Upper lobe of left lung (tissue), 6 donors: ENCODE data around the gene TPGS1. TPM values are rescaled to one million over a fixed set of nuclear protein-coding genes. Genes with fewer than 3 reads are reported as not detected.

ENCODE experiments used
- ATAC-seq, 2 donors: fragments of 200-7000 bp; cut with Tn5 transposase; one replicate each; pipeline ENCODE4 v1.9.1; 2022; ENCODE audit warnings: mild to moderate bottlenecking in 2 of 2, moderate library complexity in 2 of 2; ENCODE audit not compliant: low FRiP score in 2 of 2
- DNase-seq, 2 donors: peaks; one replicate each; pipeline ENCODE4 v3.0.0-alpha.2; 2019 to 2020
- H3K27ac ChIP-seq, 4 donors: fragments of 200-600 bp; sonication (generic); one replicate each; pipeline ENCODE4 v1.5.1; 2016 to 2019
- H3K27me3 ChIP-seq, 4 donors: fragments of 200-600 bp; sonication (generic); one replicate each; pipeline ENCODE4 v1.5.1; 2017 to 2019
- H3K36me3 ChIP-seq, 4 donors: fragments of 200-600 bp; sonication (generic); one replicate each; pipeline ENCODE4 v1.5.1; 2016 to 2019
- H3K4me1 ChIP-seq, 4 donors: fragments of 200-600 bp; sonication (generic); one replicate each; pipeline ENCODE4 v1.5.1; 2018 to 2019
- H3K4me3 ChIP-seq, 4 donors: fragments of 200-600 bp; sonication (generic); one replicate each; pipeline ENCODE4 v1.5.1; 2017 to 2019; ENCODE audit warnings: mild to moderate bottlenecking in 2 of 4, moderate library complexity in 1 of 4
- H3K9me3 ChIP-seq, 4 donors: fragments of 200-600 bp; sonication (generic); one replicate each; pipeline ENCODE4 v1.5.1; 2018 to 2019
- EP300 ChIP-seq, 4 donors: sonication (generic); formaldehyde crosslinking; IDR thresholded peaks; one replicate each; pipeline ENCODE4 v1.5.1; 2017; ENCODE audit warnings: antibody characterized with exemption in 4 of 4, control low read depth in 2 of 4
- POLR2A ChIP-seq, 4 donors: fragments of 450-650 bp; IDR thresholded peaks; one replicate each; pipeline ENCODE4 v1.5.1; 2016 to 2017; ENCODE audit warnings: antibody characterized with exemption in 4 of 4, mild to moderate bottlenecking in 2 of 4
- POLR2AphosphoS5 ChIP-seq, 2 donors: sonication (generic); formaldehyde crosslinking; IDR thresholded peaks; one replicate each; pipeline ENCODE4 v1.5.1; 2017; ENCODE audit warnings: antibody characterized with exemption in 2 of 2
- WGBS, 2 donors: methylation state at CpG; one replicate each; pipeline ENCODE4 v1.1.5; 2017 to 2018; 5-methylcytosine and 5-hydroxymethylcytosine counted together
- total RNA-seq, 6 donors: library from RNA; depleted of rRNA in 4 of 6; stranded (reverse); fragments of >200 nt in 4 of 6; gene quantifications; one replicate each; pipeline versions ENCODE4 v1.1.0 to v1.2.1, GENCODE V29; 2016 to 2021
- TF ChIP-seq, protein P1 (sequence below), 6 experiments: fragments of 450-650 bp in 4 of 6; fragments of 200-600 bp in 2 of 6; sonication (generic) in 2 of 6; IDR thresholded peaks; one replicate each; pipeline ENCODE4 v1.5.1; 2016 to 2019; ENCODE audit warnings: antibody characterized with exemption in 6 of 6
- donor health status: DM: no; HTN: no; CAD: no; lungs with moderate emphysema.
- donor health status: DM: no; HTN: yes; CAD: no; lungs with severe emphysema.

TPGS1 gene
- total RNA-seq, 6 donors from 2014 or later, result 30.9 to 67.1 (median 40.1) TPM

DNA sequence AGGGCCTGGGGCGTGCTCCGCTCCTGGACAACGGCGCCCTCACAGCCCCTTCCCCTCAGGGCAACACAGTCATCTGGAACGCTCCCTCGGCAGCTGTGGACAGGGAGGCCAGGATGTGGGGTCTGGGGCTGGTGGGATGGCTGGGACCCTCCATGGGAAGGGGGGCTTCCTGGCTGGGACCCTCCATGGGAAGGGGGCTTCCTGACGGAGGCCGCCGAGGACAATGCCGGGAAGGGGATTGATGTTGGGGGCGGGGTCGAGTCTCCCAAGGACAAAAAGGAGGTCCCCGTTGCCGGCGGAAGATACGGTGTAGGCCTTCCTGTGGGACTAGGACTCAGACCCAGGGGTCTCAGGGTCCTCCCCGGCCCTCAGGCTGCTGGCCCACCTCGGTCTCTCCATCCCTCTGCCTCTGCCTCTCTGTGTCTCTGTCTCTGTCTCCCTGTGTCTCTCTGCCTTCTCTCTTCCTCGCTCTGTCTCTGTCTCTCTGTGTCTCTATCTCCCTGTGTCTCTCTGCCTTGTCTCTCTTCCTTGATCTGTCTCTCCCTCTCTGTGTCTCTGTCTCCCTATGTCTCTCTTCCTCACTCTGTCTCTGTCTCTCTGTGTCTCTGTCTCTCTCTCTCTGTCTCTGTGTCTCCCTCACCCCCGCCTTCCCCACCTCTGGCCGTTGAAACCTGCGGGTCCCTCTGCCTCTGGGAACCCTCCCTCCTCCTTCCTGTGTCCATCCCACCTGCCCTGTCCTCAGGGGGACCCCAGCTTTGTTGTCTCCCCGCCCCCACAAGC, 13.7 kb upstream of the TPGS1 start:
- Histone ChIP-seq H3K27me3 (peaks cover 5 to 25% (median 16%) of the 10 kb centered on the region in 4 donors), H3K4me1 (peaks cover 15 to 27% (median 22%) of the 10 kb centered on the region in 4 donors), H3K27ac (no peak overlapping the region), H3K4me3 (no peak overlapping the region), H3K9me3 (no peaks in the 10 kb centered on the region), H3K36me3 (no peaks in the 10 kb centered on the region)
- ATAC-seq (no peak), DNase-seq (peak in 1 of 2 donors; percentile 39)
- TF ChIP-seq POLR2A (IDR thresholded peaks at IDR 0.05), result no peak
- TF ChIP-seq EP300 (IDR thresholded peaks at IDR 0.05), result no peak
- no peak for TF ChIP-seq POLR2AphosphoS5 (IDR thresholded peaks at IDR 0.05)
- TF ChIP-seq, protein P1, sequence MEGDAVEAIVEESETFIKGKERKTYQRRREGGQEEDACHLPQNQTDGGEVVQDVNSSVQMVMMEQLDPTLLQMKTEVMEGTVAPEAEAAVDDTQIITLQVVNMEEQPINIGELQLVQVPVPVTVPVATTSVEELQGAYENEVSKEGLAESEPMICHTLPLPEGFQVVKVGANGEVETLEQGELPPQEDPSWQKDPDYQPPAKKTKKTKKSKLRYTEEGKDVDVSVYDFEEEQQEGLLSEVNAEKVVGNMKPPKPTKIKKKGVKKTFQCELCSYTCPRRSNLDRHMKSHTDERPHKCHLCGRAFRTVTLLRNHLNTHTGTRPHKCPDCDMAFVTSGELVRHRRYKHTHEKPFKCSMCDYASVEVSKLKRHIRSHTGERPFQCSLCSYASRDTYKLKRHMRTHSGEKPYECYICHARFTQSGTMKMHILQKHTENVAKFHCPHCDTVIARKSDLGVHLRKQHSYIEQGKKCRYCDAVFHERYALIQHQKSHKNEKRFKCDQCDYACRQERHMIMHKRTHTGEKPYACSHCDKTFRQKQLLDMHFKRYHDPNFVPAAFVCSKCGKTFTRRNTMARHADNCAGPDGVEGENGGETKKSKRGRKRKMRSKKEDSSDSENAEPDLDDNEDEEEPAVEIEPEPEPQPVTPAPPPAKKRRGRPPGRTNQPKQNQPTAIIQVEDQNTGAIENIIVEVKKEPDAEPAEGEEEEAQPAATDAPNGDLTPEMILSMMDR (IDR thresholded peaks at IDR 0.05), result no peak
- WGBS, 2 donors, result 67 to 70% methylated on average over 19 to 23 of the region's 23 CpGs

DNA sequence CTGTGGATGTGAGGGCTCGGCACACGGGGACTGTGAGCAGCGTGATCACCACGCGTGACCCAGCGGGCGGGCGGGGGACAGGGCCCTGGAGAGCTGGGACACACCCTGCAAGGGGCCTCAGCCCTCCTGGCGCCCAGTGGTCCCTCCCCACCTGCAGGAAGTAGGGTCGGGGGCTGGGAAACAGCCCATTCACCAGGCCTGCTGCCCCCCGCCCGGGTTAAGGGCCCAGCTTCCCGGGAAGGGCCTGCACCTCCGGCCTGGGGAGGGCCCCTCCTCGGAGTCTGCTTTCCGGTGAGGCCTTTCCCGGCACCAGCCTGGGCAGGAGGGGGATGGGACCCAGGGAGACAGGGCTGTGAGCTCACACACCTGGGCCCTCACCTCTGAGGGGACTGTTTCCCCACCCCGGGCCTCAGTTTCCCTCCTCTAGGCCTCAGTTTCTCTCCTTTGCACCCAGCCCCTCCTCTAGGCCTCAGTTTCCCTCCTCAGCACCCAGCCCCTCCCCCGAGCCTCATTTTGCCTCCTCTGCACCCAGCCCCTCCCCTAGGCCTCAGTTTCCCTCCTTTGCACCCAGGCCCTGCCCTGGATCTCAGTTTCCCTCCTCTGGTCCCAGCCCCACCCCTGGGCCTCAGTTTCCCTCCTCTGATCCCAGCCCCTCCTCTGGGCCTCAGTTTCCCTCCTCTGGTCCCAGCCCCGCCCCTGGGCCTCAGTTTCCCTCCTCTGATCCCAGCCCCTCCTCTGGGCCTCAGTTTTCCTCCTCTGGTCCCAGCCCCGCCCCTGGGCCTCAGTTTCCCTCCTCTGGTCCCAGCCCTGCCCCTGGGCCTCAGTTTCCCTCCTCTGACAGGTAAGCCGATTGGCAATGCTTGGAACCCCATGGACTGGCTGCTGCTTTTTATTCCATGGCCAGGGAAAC, 12.9 kb upstream of the TPGS1 start:
- TF ChIP-seq, protein P1 (IDR thresholded peaks at IDR 0.05), result no peak
- TF ChIP-seq POLR2AphosphoS5 (IDR thresholded peaks at IDR 0.05) (no peak), POLR2A (IDR thresholded peaks at IDR 0.05) (no peak), EP300 (IDR thresholded peaks at IDR 0.05) (no peak)
- no peaks in the 10 kb centered on the region for H3K9me3 ChIP-seq
- H3K27me3 ChIP-seq, result peaks cover 5 to 30% (median 19%) of the 10 kb centered on the region in 4 donors
- ATAC-seq (no peak), DNase-seq (peak in 1 of 2 donors; percentile 84)
- no peaks in the 10 kb centered on the region for H3K36me3 ChIP-seq
- H3K4me3 ChIP-seq, result no peak overlapping the region
- H3K27ac ChIP-seq, result no peak overlapping the region
- peaks cover 12 to 25% (median 20%) of the 10 kb centered on the region in 4 donors for H3K4me1 ChIP-seq
- 44 to 55% methylated on average over 10 to 20 of the region's 22 CpGs for WGBS, 2 donors

DNA sequence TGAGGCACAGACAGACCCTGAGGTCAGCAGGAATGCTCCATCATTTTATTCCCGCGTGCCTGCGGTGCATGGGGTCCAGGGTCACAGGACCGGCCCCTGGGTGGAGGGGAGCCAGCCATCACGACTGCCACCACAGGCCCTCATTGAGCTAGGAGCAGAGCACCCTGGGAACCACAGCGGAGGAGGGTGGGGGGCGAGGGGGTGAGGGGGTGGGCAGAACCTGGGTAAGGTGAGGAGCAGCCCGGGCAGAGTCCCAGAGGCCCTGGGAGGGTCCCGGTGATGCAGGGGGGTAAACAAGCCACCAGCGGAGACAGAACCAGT, 12.3 kb upstream of the TPGS1 start:
- ATAC-seq, result no peak
- H3K4me1 ChIP-seq, result peaks cover 8 to 18% (median 15%) of the 10 kb centered on the region in 4 donors
- H3K27ac ChIP-seq, result no peak overlapping the region
- no peaks in the 10 kb centered on the region for H3K9me3 ChIP-seq
- 49 to 50% methylated on average over 5 of the region's 10 CpGs for WGBS, 2 donors
- TF ChIP-seq, protein P1 (IDR thresholded peaks at IDR 0.05), result no peak
- TF ChIP-seq EP300 (IDR thresholded peaks at IDR 0.05) (no peak), POLR2AphosphoS5 (IDR thresholded peaks at IDR 0.05) (no peak), POLR2A (IDR thresholded peaks at IDR 0.05) (no peak)
- no peak overlapping the region for H3K4me3 ChIP-seq
- peaks cover 5 to 30% (median 19%) of the 10 kb centered on the region in 4 donors for H3K27me3 ChIP-seq
- DNase-seq, result peak in 1 of 2 donors; percentile 38
- no peaks in the 10 kb centered on the region for H3K36me3 ChIP-seq

DNA sequence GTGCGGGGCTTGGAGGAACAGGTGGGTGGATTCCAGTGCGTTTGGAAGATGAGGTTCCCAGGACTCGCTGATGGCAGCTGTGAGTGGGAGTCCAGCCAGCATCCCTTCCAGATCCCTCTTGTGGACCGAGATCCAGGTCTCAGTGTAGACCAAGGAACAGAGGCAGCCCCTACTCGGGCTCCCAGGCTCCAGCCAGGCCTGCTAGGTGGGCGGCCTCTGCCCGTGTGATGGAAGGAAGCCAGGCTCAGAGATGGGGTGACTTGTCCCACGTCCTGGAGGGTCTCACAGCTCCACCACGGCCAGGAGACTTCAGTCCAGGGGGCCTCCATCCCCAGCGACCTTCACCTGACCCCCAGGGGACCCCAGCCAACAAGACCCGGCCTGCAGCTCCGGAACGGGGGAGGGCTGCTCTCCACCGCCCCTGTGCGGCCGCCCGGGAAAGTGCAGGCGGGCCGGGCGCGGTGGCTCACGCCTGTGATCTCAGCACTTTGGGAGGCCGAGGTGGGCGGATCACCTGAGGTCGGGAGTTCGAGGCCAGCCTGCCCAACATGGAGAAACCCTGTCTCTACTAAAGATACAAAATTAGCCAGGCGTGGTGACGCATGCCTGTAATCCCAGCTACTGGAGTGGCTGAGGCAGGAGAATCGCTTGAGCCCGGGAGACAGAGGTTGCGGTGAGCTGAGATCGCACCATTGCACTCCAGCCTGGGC, 11.7 kb upstream of the TPGS1 start:
- DNase-seq (peak in 1 of 2 donors; percentile 89), ATAC-seq (peak; percentile 15 to 43)
- H3K27ac ChIP-seq, result no peak overlapping the region
- no peaks in the 10 kb centered on the region for H3K9me3 ChIP-seq
- no peak overlapping the region for H3K4me3 ChIP-seq
- H3K36me3 ChIP-seq, result no peaks in the 10 kb centered on the region
- peaks cover 5 to 30% (median 19%) of the 10 kb centered on the region in 4 donors for H3K27me3 ChIP-seq
- H3K4me1 ChIP-seq, result peaks cover 8 to 18% (median 15%) of the 10 kb centered on the region in 4 donors
- TF ChIP-seq EP300 (IDR thresholded peaks at IDR 0.05), result no peak
- no peak for TF ChIP-seq POLR2AphosphoS5 (IDR thresholded peaks at IDR 0.05)
- TF ChIP-seq, protein P1 (IDR thresholded peaks at IDR 0.05), result peak; percentile 52 to 83 (median 70)
- no peak for TF ChIP-seq POLR2A (IDR thresholded peaks at IDR 0.05)
- WGBS, 2 donors, result 23% methylated on average over 22 to 24 of the region's 32 CpGs
